PC-9 (cell line): Measurements from ENCODE around the gene CARD11. TPM values are rescaled to one million over a fixed set of nuclear protein-coding genes. Genes with fewer than 3 reads are reported as not detected.

Source experiments
- BruUV-seq: library from RNA; stranded (reverse); fragments of 400-500 nt; replicated peaks from 2 replicates; lab custom pipeline; 2021; lab: Mats Ljungman, UMichigan
- CTCF ChIA-PET: fragments of 300-600 bp; sonication (Branson Sonifier 250); formaldehyde crosslinking; loops from one replicate; lab custom pipeline; 2022; ENCODE audit warnings: antibody characterized with exemption; lab: Charles Lee
- POLR2A ChIA-PET: fragments of 300-600 bp; sonication (Branson Sonifier 250); formaldehyde crosslinking; loops from one replicate; lab custom pipeline; 2022; ENCODE audit warnings: antibody characterized with exemption; ENCODE audit not compliant: unreplicated experiment; lab: Charles Lee
- DNase-seq, 2 experiments: peaks; one replicate each; pipeline versions ENCODE4 v3.0.0 to v3.0.0-alpha.2; 2015 to 2022; ENCODE audit warnings: mixed read lengths in 1 of 2
- H2AFZ ChIP-seq: fragments of 200-600 bp; sonication (generic); 2 replicates; pipeline ENCODE4 v1.8.1; 2017; ENCODE audit warnings: antibody characterized with exemption
- H3F3A ChIP-seq: fragments of 200-600 bp; sonication (generic); 2 replicates; pipeline ENCODE4 v1.8.1; 2017; ENCODE audit warnings: antibody characterized with exemption, mild to moderate bottlenecking, low read depth; ENCODE audit not compliant: insufficient read depth
- H3K27ac ChIP-seq: fragments of 200-600 bp; sonication (generic); 2 replicates; pipeline ENCODE4 v1.6.1; 2016; ENCODE audit warnings: mixed run types
- H3K27me3 ChIP-seq: fragments of 200-600 bp; sonication (generic); 2 replicates; pipeline ENCODE4 v1.6.1; 2016; ENCODE audit warnings: low read depth, mixed run types; ENCODE audit not compliant: insufficient read depth
- H3K36me3 ChIP-seq: fragments of 200-600 bp; sonication (generic); 2 replicates; pipeline ENCODE4 v1.6.1; 2016; ENCODE audit warnings: low read depth, mixed run types
- H3K4me1 ChIP-seq: fragments of 200-600 bp; sonication (generic); replicated peaks from 2 replicates; pipeline ENCODE4 v1.6.1; 2016; ENCODE audit warnings: mixed run types; ENCODE audit not compliant: insufficient read depth
- H3K4me2 ChIP-seq: fragments of 200-600 bp; sonication (generic); 2 replicates; pipeline ENCODE4 v1.6.1; 2017; ENCODE audit warnings: mixed run types
- H3K4me3 ChIP-seq: fragments of 200-600 bp; sonication (generic); 2 replicates; pipeline ENCODE4 v1.6.1; 2016; ENCODE audit warnings: mixed run types
- H3K79me2 ChIP-seq: fragments of 200-600 bp; sonication (generic); 2 replicates; pipeline ENCODE4 v1.6.1; 2017; ENCODE audit warnings: low read depth, mixed run types
- H3K9me2 ChIP-seq: fragments of 200-600 bp; sonication (generic); 2 replicates; pipeline ENCODE4 v1.8.1; 2017; ENCODE audit warnings: mild to moderate bottlenecking; ENCODE audit not compliant: insufficient read depth
- H3K9me3 ChIP-seq: fragments of 200-600 bp; sonication (generic); 2 replicates; pipeline ENCODE4 v1.8.1; 2016; ENCODE audit warnings: low read depth; ENCODE audit not compliant: insufficient read depth
- H4K20me1 ChIP-seq: fragments of 200-600 bp; sonication (generic); 2 replicates; pipeline ENCODE4 v1.8.1; 2017; ENCODE audit not compliant: insufficient read depth
- CTCF ChIP-seq: fragments of 200-600 bp; sonication (generic); conservative IDR thresholded peaks from 2 replicates; pipeline ENCODE4 v1.6.1; 2017; ENCODE audit warnings: mixed run types, antibody characterized with exemption, mild to moderate bottlenecking, moderate library complexity
- EZH2 ChIP-seq: fragments of 200-600 bp; sonication (generic); IDR thresholded peaks from 2 replicates; pipeline ENCODE4 v1.8.0; 2017; ENCODE audit warnings: antibody characterized with exemption, low read depth
- intact Hi-C: fragments of 100-400 bp; cut with micrococcal nuclease; formaldehyde crosslinking; loops from one replicate; pipeline ENCODE4 v1.10.0; 2022; ENCODE audit not compliant: unreplicated experiment
- total RNA-seq: library from RNA; stranded (reverse); gene quantifications from 2 replicates; pipeline ENCODE4 v1.2.3, GENCODE V29; 2021

The CARD11 gene
- total RNA-seq, 1 experiment from 2014 or later: 62.6 TPM

- Histone ChIP-seq H3K4me2 (peak overlapping the region; percentile 73), H3F3A (peaks cover 21% of the 10 kb centered on the region), H3K4me3 (peak overlapping the region; percentile 39; the same call in 1 of the 2 replicates), H2AFZ (peak overlapping the region; percentile 66; the same call in 1 of the 2 replicates), H3K27me3 (no peaks in the 10 kb centered on the region), H3K9me3 (0 out of 2 replicates have a peak, but pooled peaks cover 7% of the 10 kb centered on the region), H3K4me1 (peaks cover 25% of the 10 kb centered on the region), H3K9me2 (no peaks in the 10 kb centered on the region), H4K20me1 (peaks cover 5% of the 10 kb centered on the region; the same call in 1 of the 2 replicates), H3K27ac (peak overlapping the region; percentile 85), H3K79me2 (peaks cover 64% of the 10 kb centered on the region), H3K36me3 (peaks cover 20% of the 10 kb centered on the region)
- ChIA-PET POLR2A (no interaction called here), CTCF (interaction anchor here (0.5 kb wide), 1 partner anchor 374 kb away, joined by 5 read pairs; no protein-coding TSS in a partner anchor)
- BruUV-seq: no TSS peak
- DNase-seq: no peak
- no peak for TF ChIP-seq CTCF
- intact Hi-C loops: loop anchor here (1.0 to 5.0 kb wide), 3 partner anchors 71 to 166 kb away; no protein-coding TSS in a partner anchor
Observed at GRCh38 chr7:3028758-3029093, 14.9 kb downstream of the CARD11 start.

- Histone ChIP-seq H3F3A (peaks cover 21% of the 10 kb centered on the region), H3K27me3 (no peaks in the 10 kb centered on the region), H3K4me1 (peaks cover 25% of the 10 kb centered on the region), H3K27ac (peak overlapping the region; percentile 85), H3K79me2 (peaks cover 64% of the 10 kb centered on the region), H3K9me3 (0 out of 2 replicates have a peak, but pooled peaks cover 7% of the 10 kb centered on the region), H2AFZ (peak overlapping the region; percentile 66), H3K4me2 (peak overlapping the region; percentile 73), H4K20me1 (0 out of 2 replicates have a peak, but pooled peaks cover under 1% of the 10 kb centered on the region), H3K36me3 (peaks cover 21% of the 10 kb centered on the region), H3K9me2 (no peaks in the 10 kb centered on the region), H3K4me3 (peak overlapping the region; percentile 39; the same call in 1 of the 2 replicates)
- intact Hi-C loops: loop anchor here (1.0 to 5.0 kb wide), 3 partner anchors 71 to 166 kb away; no protein-coding TSS in a partner anchor
- BruUV-seq: no TSS peak
- POLR2A ChIA-PET: no interaction called here
- CTCF ChIA-PET: interaction anchor here (0.5 kb wide), 1 partner anchor 375 kb away, joined by 5 read pairs; no protein-coding TSS in a partner anchor
- no peak for TF ChIP-seq EZH2
- TF ChIP-seq CTCF: no peak
- peak; percentile 77 to 91 for DNase-seq
Observed at GRCh38 chr7:3028071-3028757, 15.5 kb downstream of the CARD11 start.

GRCh38 chr7:3027005-3027845 is 16.4 kb downstream of the CARD11 start:
- Histone ChIP-seq H3K4me1 (peaks cover 25% of the 10 kb centered on the region), H3K4me3 (no peak overlapping the region), H2AFZ (no peak overlapping the region), H4K20me1 (no peaks in the 10 kb centered on the region), H3K36me3 (peaks cover 28% of the 10 kb centered on the region), H3K4me2 (peak overlapping the region; percentile 73), H3K27ac (peak overlapping the region; percentile 85), H3K79me2 (peaks cover 69% of the 10 kb centered on the region), H3K9me2 (no peaks in the 10 kb centered on the region), H3K27me3 (no peaks in the 10 kb centered on the region), H3F3A (peaks cover 21% of the 10 kb centered on the region), H3K9me3 (0 out of 2 replicates have a peak, but pooled peaks cover 7% of the 10 kb centered on the region)
- intact Hi-C loops: loop anchor here (5.0 kb wide), 1 partner anchor 70 kb away; no protein-coding TSS in a partner anchor
- ChIA-PET POLR2A (no interaction called here), CTCF (no interaction called here)
- TF ChIP-seq EZH2 (no peak), CTCF (no peak)
- no TSS peak for BruUV-seq
- DNase-seq: no peak
